Muscle of back (tissue), 11 donors: ENCODE measurements around the gene CD55. TPM values are rescaled to one million over a fixed set of nuclear protein-coding genes. Genes with fewer than 3 reads are reported as not detected.

Source experiments
- DNase-seq, 3 donors: peaks; one replicate each; pipeline versions ENCODE4 v3.0.0 to v3.0.0-alpha.2; 2013
- polyA plus RNA-seq, 10 donors: library from polyadenylated mRNA; unstranded; fragments of 120-200 nt; gene quantifications; one replicate each; pipeline ENCODE4 v1.2.1, GENCODE V29; 2013; ENCODE audit not compliant: insufficient read length in 10 of 10

CD55 gene
- polyA plus RNA-seq, 10 donors: 16.6 to 27.9 (median 19.7) TPM

- no peak for DNase-seq
Measured at GRCh38 chr1:207329469-207329868, 8.0 kb downstream of the CD55 start.

- DNase-seq: no peak
Measured at GRCh38 chr1:207330011-207330710, 8.7 kb downstream of the CD55 start.

DNA sequence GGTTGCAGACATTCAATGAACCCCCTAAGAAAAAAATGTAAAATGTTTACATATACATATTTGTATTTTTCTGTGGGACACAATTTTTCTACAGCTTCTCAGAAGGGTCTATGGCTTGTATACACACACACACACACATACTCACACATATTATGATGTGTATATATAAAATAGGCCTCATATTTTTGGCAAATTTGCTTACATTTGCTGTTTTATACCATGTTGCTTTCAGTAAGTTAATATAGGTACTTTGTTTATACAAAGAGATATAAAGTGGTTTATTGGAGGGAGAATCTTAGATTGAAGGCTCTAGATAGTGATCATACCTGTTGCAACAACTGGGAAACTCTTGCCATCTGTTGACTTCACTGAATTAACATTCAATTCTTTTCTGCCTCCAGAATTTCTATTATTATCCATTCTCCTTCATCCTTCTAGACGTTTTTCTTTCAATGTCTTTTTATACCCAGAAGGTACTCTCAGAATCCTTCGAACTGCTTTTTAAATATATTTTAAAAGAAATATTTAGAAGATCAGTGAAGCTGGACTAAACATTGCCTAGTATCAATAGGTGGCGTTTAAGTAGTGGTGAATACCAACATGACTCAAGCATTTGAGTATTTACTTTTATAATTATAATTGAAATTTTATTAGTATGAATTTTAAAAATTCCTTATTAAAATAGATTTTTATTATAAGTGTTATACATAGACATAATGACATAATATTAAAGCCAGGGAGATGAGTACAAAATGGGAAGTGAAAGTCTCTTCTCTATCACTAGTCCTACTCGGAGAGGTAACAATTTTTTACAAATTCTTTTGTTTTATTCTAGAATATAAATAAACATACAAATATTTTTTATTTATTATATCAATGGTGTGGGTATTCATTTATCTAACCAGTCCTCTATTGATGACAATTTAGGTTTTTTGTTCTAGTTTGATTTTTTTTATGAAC is 10.2 kb downstream of the CD55 start:
- no peak for DNase-seq

GRCh38 chr1:207333009-207333600 is 11.6 kb downstream of the CD55 start:
- DNase-seq: no peak

DNA sequence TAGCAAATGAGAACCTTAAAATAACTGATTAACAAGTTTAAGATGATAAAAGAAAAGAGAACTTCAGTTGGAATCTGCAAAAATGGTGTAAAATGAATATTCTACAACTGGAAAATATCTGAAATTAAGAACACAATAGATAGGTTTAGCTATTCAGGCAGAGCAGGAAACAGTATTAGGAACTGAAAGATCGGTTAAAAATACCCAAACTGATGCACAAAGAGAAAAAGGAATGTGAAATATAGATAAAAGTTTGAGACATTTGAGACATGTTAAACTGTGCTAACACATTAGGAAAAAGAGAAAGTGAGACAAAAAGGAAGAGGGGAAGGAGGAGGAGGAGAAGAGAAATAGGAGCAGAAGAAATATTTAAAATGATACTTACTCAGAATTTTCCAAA is 12.1 kb downstream of the CD55 start:
- no peak for DNase-seq

DNA sequence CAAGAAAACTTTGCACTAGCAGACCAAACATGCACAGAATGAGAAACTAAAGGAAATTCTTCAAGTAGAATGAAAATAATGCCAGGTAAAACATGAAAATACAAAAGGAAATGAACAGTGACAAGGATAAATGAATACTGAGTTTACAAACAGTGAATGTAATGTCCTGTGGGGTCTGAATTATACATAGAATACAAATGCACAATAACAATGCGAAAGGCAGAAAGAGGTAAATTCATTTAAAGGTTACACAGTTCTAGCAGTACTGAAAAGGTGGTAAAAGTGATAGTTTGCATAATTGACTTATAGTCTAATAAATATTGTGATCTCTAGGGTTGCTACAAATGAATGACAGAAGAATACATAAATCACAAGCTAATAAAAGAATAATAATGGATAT is 12.9 kb downstream of the CD55 start:
- DNase-seq: no peak

DNA sequence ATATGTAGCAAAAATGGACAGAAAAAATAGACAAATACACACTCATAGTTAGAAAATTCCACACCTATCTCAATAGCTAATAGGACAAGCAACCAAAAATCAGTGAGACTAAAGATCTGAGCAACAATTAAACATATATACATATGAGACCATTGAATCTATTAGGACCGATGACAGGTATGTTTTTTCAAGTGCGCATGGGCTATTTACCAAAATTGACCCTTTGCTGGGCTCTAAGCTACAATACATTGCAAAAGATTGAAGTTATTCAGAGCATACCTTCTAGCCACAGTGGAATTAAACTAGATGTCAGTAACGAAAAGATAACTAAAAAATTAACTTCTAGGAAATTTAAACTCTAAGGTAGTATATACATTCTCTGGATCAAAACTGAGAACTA is 13.7 kb downstream of the CD55 start:
- no peak for DNase-seq

DNA sequence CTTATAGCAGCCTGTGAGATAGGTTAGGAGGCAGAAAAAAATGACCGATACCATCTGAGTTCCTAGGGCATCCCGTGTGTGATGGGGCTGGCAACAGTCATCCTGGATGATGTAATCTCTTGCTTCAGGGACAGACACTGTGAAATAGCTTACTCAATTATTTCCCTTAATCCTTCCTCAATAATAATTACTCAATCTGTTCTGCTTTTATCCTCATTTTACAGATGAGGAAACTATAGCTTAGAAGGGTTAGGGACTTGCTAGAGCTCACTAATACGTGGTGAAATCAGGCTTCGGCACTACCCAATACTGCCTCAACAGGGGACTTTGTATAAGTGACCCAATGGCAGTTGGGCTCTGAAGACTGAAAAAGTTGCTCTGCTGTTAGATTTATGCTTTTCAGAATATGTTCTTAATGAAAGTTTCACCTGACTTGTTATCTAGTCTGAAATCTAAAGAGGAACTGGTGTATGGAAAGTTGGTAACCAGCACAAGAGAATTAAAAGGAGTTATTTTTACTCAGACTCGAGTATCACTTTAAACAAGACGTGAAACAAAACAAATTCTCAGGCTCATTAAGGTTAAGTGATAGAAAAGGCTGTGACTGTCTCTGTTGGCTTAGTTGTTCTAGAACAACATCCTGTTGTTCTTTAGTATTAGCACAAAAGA is 14.4 kb downstream of the CD55 start:
- DNase-seq: no peak

DNA sequence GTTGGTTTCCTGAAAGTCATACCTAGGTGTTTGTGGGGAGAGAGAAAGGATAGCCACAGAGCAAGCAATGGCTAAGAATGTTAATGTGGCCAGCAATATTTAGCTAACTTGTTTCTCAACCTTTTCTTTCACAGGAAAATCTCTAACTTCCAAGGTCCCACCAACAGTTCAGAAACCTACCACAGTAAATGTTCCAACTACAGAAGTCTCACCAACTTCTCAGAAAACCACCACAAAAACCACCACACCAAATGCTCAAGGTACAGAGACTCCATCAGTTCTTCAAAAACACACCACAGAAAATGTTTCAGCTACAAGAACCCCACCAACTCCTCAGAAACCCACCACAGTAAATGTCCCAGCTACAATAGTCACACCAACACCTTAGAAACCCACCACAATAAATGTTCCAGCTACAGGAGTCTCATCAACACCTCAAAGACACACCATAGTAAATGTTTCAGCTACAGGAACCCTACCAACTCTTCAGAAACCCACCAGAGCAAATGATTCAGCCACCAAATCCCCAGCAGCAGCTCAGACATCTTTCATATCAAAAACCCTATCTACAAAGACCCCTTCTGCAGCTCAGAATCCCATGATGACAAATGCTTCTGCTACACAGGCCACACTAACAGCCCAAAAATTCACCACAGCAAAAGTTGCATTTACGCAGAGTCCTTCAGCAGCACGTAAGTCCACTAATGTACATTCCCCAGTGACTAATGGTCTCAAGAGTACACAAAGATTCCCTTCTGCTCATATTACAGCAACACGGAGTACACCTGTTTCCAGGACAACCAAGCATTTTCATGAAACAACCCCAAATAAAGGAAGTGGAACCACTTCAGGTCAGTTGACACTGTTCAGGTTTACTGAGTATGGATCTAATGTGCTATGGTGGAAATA is 15.3 kb downstream of the CD55 start:
- DNase-seq: no peak

GRCh38 chr1:207342332-207342731 is 20.9 kb downstream of the CD55 start:
- no peak for DNase-seq

- no peak for DNase-seq
Measured at GRCh38 chr1:207343675-207344074, 22.2 kb downstream of the CD55 start.

DNA sequence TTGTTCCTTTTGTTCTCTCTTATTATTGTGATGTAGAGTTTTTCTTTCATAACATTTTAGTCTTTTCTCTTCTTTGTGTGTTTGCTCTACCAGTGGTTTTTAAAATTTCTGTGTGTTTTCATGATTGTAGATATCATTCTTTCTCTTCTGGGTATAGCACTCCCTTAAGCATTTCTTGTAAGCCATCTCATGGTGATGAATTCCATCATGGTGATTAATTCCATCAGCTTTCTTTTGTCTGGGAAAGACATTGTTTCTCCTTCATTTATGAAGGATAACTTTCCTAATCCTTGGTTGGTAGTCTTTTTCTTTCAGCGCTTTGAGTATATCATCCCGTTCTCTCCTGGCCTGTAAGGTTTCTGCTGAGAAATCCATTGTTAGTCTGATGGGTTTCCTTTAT is 22.7 kb downstream of the CD55 start:
- no peak for DNase-seq

GRCh38 chr1:207345644-207346477 is 24.4 kb downstream of the CD55 start:
- no peak for DNase-seq

- DNase-seq: no peak
Measured at GRCh38 chr1:207346513-207346912, 25.0 kb downstream of the CD55 start.

GRCh38 chr1:207349979-207350378 is 28.5 kb downstream of the CD55 start:
- no peak for DNase-seq

GRCh38 chr1:207352554-207352953 is 31.1 kb downstream of the CD55 start:
- DNase-seq: no peak

GRCh38 chr1:207355060-207355459 is 33.6 kb downstream of the CD55 start:
- DNase-seq: no peak

- DNase-seq: no peak
Measured at GRCh38 chr1:207355513-207356295, 34.2 kb downstream of the CD55 start.

GRCh38 chr1:207361029-207361428 is 39.6 kb downstream of the CD55 start:
- no peak for DNase-seq
